Peyer's patch (tissue), 4 donors: Measurements from ENCODE around the gene SEPTIN12.

Experiments
- CTCF ChIP-seq, 6 experiments: fragments of 450-650 bp in 4 of 6; fragments of 200-600 bp in 2 of 6; sonication (generic) in 1 of 6; IDR thresholded peaks; one replicate each; pipeline ENCODE4 v1.5.1; 2017 to 2019; ENCODE audit warnings: antibody characterized with exemption in 6 of 6, mild to moderate bottlenecking in 3 of 6, moderate library complexity in 1 of 6
- POLR2A ChIP-seq, 2 donors: fragments of 450-650 bp; IDR thresholded peaks; one replicate each; pipeline ENCODE4 v1.5.1; 2017; ENCODE audit warnings: antibody characterized with exemption in 2 of 2, mild to moderate bottlenecking in 2 of 2, moderate library complexity in 2 of 2

DNA sequence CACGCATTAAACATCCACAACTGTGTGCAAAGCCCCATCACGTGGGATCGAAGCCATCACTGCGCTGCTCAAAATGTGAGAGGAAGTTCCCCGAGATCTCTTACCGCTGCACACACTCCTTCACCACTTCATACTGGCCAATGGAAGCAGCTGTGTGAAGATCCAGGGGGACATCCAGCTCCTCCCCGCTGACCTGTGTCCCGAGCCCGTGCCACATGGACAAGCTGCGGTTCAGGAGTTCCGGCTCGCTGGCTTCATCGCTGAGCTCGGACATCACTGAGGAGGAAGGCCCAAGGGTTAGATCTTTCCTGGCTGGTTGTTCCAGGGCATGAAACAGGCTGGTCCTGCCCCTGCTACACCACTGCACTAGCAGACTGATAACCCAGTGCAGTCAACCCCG, 58.3 kb downstream of the SEPTIN12 start:
- no peak for TF ChIP-seq CTCF (IDR thresholded peaks at IDR 0.05)
- TF ChIP-seq POLR2A (IDR thresholded peaks at IDR 0.05), result no peak
